C4-2B (cell line): ENCODE measurements around the gene SLC6A1.

Source experiments
- CTCF ChIP-seq: fragments of 450-650 bp; conservative IDR thresholded peaks from 2 replicates; pipeline ENCODE4 v1.5.1; 2017; ENCODE audit warnings: mild to moderate bottlenecking
- ZFX ChIP-seq: fragments of 450-650 bp; IDR thresholded peaks from 2 replicates; pipeline ENCODE4 v1.6.1; 2017

GRCh38 chr3:11059090-11059798 is 66.7 kb downstream of the SLC6A1 start:
- TF ChIP-seq CTCF (peak; percentile 63), ZFX (no peak)
